Measurements from ENCODE around the gene TPST2.

The TPST2 gene

DNA sequence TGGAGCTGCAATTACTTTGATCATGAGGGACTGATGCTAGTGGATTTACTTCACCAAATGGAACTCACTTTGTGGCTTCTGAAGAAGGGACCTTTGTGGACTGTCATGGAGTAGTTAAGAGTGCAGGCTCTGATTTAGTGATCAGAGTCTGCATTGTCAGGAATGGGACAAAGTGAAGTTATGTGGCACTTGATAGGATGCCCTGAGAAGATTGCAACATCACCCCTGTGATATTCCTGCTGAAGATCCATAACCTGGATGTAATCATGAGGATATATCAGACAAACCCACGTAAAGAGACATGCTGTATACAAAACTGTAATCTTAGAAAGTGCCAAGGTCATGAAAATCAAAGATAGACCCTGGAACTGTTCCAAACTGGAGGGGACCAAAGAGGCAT lies 76.1 kb downstream of the TPST2 start:
- no peak for DNase-seq (ENCODE audit: low read depth, low spot score)
- H3K27ac ChIP-seq, result no peak overlapping the region

DNA sequence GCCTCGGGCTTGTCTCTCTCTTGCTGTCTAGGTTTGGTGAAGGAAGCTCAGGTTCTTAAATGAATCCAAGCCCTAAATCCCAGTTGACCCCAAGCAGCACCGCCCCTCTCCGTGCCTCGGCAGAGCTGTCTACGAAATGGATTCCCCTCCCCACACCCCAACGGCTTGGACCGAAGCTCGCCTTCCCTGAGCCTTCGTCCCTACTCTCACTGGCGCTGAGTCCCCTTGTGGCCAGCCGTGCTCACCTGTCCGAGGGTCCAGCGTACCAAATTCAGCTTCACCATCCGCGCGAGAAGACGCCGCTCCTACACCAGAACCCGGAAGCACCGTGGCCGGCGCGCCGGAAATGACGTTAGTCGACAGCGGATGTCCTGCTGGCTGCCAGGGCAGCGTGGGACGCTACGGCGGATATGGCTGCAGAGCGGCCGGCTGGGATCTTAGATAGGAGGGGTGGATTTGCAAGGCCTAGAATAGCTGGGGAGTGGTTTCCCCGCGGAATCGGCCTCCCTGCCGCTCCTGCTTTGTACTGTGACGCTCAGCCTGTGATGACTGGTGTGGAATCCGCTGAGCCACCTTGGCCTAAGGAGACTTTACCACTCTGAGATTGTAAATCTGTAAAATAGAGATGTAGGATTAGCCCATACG lies 77.7 kb downstream of the TPST2 start, which contains the start of gene TFIP11:
TSS of gene TFIP11 (minus strand) at position 325 of the 645 bp plus-strand sequence. CDS start 2,201 bp downstream, outside the sequence.
- DNase-seq (ENCODE audit: low read depth, low spot score), result peak; percentile 55
- H3K27ac ChIP-seq, result peak within 1 kb of the TSS; percentile 47

DNA sequence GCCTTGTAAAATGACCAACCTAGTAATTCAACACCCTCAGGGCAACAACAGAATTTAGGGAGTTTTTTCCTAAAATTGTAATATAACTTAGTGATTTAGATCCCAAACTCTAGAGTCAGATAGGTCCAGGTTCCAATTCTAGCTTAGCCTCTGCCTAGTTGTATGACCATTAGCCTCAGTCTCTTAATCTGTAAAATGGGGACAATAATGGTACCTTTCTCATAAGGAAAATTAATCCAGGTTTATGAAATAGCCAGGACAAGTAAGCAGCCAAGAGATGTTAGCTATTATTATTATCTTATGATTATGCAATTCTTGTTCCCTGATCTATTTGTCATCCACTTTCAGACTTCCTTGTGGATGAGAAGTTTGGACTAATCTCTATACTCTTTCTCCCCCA lies 81.8 kb downstream of the TPST2 start:
- no peak overlapping the region for H3K27ac ChIP-seq
- DNase-seq (ENCODE audit: low read depth, low spot score), result no peak

DNA sequence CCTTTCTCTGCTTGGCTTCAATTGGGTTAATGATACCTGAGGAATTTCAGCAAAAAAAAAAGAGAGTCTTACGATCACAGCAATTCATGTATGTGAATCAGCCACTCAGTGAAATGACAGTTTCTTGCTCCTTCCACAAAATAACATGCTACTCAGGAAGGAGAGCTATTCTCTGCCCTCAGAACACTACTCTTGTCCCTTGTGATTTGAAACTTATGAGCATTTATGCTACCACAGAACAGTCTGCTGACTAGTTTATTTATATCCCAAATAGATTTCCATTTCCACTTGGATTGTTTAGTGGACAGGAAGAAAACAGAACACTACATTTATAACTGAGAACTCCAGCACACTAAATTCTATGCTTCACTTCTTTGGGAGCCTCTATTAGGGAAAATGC lies 86.2 kb downstream of the TPST2 start:
- no peak for DNase-seq (ENCODE audit: low read depth, low spot score)
- H3K27ac ChIP-seq, result no peak overlapping the region

DNA sequence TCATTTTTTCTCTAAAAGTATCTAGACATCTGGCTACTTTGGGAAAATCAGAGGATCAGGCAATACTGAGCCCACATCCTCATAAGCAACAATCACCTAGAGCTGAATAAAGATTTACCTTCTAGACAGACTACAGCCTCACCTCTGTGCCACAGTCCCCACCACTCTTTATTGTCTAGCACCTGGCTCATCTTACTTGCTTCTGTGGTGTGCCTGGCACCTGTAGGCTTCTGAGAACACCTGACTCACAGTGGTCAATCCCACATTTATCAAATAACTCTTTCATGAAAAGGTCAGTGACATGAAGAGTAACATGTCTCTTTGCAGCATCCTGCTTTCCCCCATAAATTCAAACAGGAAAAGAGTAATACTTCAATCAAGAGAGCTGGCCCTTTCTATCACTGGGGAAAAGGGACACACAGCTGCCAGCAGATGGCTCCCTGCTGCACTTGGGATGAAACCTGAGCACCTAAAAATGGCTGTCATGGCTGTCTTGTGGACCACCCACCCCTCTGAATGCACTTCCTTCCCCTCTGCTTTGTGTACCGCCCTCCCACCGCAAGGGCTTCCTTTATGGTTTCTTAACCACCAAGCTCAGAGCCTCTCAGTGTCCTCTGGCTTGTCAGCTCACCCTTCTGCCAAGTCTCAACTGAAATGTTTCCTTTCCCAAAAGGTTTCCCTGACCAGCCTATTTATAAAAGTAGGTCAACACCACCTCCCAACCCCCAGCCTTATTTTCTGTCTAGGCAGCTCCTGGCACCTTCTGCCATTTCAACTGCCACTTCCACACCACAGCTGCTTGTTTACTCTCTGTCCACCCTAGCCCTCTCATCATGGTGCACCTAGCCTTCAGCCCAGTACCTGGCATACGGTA lies 87.0 kb downstream of the TPST2 start:
- DNase-seq (ENCODE audit: low read depth, low spot score), result no peak
- H3K27ac ChIP-seq, result no peak overlapping the region

DNA sequence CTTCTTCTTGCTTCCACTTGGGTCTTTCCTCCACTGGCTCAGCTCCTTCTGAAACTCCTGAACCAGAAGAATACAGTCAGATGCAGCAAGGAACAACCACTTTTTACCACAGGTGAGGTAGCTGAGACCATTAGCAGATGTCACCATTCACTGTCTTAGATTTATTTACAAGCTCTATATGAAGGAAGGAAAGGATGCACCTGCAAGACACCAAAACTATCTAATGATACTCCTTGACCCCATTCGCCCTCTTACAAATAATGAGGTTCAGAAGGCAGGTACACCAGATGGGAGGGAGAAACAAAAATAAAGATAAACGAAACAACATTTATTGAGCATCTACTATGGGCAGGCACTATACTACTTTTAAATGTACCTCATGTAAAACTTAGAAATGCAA lies 87.9 kb downstream of the TPST2 start:
- no peak overlapping the region for H3K27ac ChIP-seq
- no peak for DNase-seq (ENCODE audit: low read depth, low spot score)

DNA sequence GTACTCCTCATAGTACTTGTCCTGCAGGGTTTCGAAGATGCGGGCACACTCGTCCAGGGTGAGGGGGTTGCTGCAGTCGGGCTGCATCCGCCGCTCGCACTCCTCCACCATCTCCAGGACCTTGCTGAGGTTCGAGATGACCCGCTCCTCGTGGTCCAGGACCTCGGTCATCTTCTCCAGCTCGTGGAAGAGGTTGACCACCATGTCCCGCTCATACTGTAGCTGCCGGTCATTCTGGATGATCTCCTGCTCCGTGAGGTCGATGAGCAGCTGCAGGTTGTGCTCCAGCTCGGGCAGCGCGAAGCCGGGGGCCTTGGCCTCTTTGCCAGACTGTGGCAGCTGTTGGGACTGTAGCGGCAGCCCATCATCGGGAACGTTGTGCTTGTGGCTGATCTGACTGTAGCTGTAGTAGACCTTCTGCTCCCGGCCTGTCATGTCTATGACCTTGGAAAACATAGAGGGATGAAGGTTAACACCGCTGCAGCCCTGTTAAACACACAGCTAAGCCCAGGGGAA lies 90.7 kb downstream of the TPST2 start:
- no peak overlapping the region for H3K27ac ChIP-seq
- no peak for DNase-seq (ENCODE audit: low read depth, low spot score)

DNA sequence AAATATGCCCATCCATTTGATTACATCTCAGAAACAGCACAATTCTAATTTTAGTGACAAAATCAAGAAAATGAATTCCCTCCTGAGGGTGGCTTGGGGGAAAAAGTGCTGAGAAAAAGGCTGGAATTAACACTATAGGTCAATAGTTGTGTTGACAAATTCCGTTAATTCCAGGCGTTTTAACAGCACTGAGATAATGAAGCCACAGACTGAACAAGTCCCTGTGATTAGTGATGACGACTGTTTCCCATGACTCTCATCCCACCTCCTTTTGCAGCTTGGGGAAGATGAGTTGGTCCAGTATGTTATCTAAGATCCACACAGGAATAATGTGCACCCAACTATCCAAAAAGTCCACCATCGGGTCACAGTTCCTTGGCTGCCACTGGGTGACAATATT lies 93.5 kb downstream of the TPST2 start:
- no peak overlapping the region for H3K27ac ChIP-seq
- DNase-seq (ENCODE audit: low read depth, low spot score), result no peak

DNA sequence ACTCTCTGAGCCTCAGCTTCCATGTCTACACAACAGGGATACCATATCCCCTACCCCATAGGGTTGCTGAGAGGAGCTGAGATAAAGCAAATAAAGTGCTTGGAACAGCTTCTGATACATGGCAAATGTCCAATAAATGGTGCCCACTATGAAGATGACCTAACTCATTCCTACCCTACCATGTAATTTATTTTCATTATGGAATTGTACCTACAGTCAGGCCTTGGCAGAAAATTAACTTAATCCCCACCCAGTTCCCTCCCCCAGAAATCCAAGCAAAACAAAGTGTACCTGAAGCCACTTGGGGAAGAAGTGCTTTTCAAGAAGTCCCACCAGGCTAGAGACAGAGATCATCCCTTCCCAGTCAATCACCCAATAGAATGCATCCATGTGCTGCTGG lies 95.4 kb downstream of the TPST2 start:
- no peak overlapping the region for H3K27ac ChIP-seq

DNA sequence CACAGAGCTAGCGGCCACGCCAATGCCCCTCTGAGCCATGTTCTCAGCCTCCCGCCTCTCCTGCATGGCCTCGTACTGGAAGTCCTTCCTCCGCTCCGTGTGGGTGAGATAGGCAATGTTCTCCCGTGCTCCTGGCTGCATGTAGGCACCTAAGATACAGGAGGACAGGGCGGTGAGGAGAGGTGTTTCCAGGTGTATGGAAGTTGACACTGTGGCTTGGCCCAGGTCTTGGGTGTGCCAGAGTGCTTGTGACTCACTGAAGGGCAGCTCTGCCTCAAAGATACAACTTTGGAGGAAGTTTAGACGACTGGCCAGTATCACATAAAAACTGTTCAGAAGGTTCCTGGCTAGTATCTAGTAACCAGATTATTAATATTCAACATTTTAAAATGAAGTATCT lies 97.7 kb downstream of the TPST2 start:
- peak overlapping the region; percentile 53 for H3K27ac ChIP-seq
- no peak for DNase-seq (ENCODE audit: low read depth, low spot score)

More for the DNA sequence above, 95.4 kb downstream of the TPST2 start:
- no peak for DNase-seq (ENCODE audit: low read depth, low spot score)

DNA sequence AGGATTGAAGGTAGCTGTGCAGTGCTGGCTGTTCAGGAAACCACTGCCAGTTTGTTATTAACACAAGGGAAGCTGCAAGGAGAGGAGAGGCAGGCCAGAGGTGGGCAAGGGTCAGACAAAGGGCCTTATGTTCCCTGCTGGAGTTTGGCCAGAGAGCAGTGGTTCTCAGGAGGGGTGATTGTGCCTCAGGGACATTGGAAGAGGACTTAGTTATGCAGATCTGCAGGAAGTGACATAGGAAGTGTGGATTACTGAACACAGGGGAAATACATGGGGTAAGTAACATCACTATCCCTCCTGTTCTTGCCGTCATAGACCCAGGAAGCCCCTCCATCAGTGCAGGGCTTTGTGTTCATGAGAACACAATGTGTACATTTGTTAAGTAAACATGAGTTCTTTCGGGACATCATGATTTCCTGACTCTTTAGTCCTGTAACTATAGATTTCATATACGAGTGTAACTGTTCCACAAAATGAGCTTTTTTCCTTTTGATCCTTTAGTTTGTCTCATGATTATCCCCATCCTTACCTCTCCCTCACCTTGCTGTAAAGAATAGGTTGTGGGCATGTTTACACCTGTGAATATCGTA lies 100.4 kb downstream of the TPST2 start:
- no peak for DNase-seq (ENCODE audit: low read depth, low spot score)
- H3K27ac ChIP-seq, result no peak overlapping the region

DNA sequence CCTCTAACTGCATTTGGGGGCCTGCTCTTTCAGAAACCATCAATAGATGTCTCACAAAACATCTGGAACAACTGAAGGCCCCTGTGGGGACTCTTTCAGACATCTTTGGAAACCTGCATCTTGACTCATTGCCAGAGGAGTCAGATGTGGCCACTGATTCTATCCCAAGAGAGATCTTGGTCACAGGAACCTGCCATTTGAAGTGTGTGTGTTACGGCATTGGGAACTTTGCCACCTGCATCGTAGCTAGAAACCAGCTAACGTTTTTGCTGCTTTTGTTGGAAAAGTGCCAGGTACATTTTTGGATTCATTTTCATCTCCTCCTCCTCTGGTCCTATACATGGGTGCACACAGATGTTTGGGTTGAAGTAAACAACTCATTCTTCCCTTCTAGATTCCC lies 101.9 kb downstream of the TPST2 start:
- H3K27ac ChIP-seq, result no peak overlapping the region
- DNase-seq (ENCODE audit: low read depth, low spot score), result no peak

DNA sequence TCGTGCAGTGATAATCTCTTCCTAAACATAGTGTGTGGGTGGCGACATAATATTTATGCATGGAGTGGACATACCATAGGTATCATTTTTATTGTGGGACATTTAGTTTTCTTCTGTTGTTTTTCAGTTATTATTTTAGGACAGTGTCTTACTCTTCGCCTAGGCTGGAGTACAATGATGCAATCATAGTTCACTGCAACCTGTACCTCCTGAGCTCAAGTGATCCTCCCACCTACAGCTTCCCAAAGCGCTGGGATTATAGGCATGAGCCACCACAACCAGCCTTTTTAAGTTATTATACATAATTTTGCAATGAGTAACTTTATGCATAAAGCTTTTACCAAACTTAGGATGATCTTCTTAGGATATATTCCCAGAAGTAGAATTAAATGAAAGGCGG lies 103.5 kb downstream of the TPST2 start:
- H3K27ac ChIP-seq, result no peak overlapping the region
- DNase-seq (ENCODE audit: low read depth, low spot score), result no peak

DNA sequence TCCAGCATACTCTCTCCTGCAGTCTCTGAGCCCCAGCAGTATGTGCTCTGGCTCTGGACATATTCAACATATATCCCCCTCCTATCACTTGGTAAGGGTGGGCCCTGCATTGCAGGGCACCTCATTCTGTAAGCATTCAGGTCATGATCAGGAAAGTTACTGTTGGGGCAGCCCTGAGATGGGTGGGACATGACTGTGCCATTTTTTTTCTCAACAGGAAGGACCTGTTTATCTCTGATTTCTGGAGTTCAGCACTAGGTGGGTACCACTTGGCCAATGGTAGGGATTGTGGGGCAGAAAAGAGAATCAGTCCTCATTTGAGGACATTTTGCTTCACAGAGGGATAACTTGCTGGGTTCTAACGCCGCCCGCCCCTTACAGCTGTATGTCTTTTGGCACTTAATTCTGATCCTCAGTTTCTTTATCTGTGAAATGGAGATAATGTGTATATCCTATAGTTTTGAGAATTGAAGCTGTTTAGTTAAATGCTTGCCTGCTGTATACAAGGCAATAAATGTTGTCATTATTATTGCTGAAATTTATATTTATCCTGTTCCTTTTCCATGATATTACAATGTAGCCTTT lies 104.0 kb downstream of the TPST2 start:
- DNase-seq (ENCODE audit: low read depth, low spot score), result no peak
- H3K27ac ChIP-seq, result no peak overlapping the region

DNA sequence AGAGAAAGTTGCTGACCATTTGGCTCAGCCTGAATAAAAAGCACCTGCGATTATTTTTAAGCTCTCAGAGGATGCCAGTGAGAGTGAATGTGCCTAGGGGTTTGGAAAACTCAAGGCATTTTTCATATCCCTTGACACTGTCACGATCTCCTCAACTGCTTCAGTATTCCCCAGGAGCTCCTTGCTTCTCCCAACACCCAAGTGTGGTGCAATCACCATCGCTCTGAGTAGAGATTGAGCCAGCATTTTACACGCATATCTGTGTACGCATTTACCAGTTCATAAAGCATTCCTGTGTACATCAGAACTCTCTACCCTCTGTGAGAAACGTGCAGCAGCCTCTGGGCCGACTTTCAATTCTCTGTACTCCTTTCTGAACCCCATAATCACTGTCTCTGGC lies 104.9 kb downstream of the TPST2 start:
- H3K27ac ChIP-seq, result peak overlapping the region; percentile 13

DNA sequence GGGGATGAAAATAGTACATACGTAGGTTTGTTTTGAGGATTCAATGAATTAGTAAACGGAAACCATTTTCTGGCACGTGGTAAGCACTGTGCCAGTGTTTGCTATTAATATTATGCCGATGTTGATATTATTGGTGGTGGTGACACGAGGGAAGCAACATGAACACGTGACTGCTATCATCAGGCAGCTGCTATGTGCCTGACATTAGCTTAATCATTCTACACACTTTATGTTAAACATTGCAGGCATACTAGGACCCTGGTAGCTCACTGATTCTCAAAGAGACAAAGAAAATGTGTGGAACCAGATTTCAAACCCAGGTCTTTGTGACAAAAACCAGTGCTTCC lies 105.6 kb downstream of the TPST2 start:
- no peak for DNase-seq (ENCODE audit: low read depth, low spot score)
- H3K27ac ChIP-seq, result peak overlapping the region; percentile 76

More for the DNA sequence above, 104.9 kb downstream of the TPST2 start:
- DNase-seq (ENCODE audit: low read depth, low spot score), result no peak

DNA sequence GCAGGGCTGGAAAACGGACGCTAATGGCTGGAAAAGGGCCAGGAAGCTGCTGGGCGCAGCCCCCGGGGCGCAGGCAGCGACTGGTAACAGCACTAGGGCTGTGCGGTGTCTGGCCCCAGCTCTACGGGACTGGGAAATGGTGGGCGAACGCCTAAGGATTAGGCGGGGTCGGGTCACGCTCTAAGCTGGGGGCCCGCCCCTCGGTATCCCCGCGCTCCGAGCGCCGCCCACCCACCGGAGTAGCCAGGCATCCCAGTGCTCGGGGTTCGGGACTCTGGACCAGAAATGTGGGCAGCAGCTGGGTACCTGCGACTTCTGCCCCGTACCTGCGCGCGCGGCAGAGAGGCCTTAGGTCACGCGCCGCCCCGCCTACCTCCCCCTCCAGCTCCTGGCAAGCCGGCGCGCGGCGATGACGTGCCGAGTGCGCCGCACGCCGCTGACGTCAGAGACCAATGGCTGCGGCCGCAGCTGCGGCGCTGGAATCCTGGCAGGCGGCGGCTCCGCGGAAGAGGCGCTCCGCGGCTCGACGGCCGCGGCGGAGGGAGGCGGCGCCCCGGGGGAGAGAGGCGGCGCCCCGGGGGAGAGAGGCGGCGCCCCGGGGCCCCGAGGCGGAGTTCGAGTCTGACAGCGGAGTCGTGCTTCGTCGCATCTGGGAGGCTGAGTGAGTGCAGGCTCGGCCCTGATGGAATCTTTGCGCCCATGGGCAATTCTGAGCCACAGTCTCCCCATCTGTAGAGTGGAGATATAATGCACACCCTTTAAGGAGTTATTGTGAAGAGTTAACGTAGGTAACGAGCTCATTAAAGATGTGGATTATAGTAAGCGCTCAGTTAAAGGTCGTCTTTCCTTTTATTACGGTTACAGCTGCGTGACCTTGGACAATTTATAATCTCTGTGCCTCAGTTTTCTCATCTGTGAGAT lies 106.2 kb downstream of the TPST2 start, which contains the start of the genes HPS4 and SRRD:
TSS of gene HPS4 (minus strand) at position 345 of the 921 bp plus-strand sequence. CDS start 2,021 bp downstream, outside the sequence.
TSS of gene SRRD (plus strand) at position 439 of the 921 bp plus-strand sequence. CDS start at position 453, 14 bp downstream.
- peak; percentile 66 for DNase-seq (ENCODE audit: low read depth, low spot score)
- peak within 1 kb of the TSS; percentile 76 for H3K27ac ChIP-seq

DNA sequence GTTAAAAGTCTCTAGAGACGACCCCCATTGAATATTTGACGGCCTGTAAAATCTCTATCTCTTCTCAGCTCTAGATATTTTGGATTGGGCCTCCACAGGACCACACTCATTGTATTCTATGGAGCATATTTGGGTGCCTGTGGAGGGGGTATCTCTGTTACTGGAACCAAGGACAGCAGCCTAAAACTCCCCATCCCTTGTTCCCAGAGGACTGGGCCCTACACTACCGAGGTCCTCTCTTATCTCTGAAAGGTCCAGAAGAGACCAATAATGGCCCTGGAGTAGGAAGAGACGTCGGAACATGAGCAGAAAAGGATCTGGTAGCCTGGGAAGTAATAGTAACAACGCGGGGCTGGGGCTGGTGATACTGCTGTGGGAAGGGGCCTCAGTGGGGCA lies 106.9 kb downstream of the TPST2 start:
- H3K27ac ChIP-seq, result peak overlapping the region; percentile 76

DNA sequence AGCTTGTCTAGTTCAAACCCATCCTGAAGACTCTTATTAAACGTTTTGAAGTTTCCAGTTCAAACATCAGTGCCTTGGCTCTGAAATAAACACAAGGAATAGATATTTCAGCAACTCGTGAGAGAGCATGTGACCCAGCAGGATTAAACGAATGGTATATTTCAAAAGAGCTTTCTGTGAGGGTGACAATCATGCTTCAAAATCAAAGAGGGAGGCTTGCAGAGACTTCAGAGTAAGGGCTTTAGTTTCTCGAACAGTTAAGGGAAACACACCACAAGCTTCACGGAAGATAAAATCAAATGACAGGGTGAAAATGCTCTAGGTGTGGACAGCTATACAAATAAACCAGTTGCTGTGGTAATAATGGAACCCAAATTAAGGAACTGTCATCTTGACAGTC lies 107.8 kb downstream of the TPST2 start:
- H3K27ac ChIP-seq, result peak overlapping the region; percentile 76
- no peak for DNase-seq (ENCODE audit: low read depth, low spot score)

More for the DNA sequence above, 106.9 kb downstream of the TPST2 start:
- DNase-seq (ENCODE audit: low read depth, low spot score), result no peak

Data from epithelial cell of prostate (primary cell).